GM10266 (cell line): ENCODE results near the gene NLK.

Experiments used
- DNase-seq: peaks from one replicate; pipeline ENCODE4 v3.0.0; 2012; ENCODE audit errors: extremely low spot score
- TF ChIP-seq, protein P1 (sequence below): IDR thresholded peaks from 2 replicates; pipeline ENCODE4 v1.5.1; 2012; ENCODE audit warnings: mild to moderate bottlenecking, low read depth; ENCODE audit not compliant: control insufficient read depth, insufficient read depth; ENCODE audit errors: missing control alignments

Gene NLK

GRCh38 chr17:28112181-28112580, 69.7 kb downstream of the NLK start:
- TF ChIP-seq, protein P1, sequence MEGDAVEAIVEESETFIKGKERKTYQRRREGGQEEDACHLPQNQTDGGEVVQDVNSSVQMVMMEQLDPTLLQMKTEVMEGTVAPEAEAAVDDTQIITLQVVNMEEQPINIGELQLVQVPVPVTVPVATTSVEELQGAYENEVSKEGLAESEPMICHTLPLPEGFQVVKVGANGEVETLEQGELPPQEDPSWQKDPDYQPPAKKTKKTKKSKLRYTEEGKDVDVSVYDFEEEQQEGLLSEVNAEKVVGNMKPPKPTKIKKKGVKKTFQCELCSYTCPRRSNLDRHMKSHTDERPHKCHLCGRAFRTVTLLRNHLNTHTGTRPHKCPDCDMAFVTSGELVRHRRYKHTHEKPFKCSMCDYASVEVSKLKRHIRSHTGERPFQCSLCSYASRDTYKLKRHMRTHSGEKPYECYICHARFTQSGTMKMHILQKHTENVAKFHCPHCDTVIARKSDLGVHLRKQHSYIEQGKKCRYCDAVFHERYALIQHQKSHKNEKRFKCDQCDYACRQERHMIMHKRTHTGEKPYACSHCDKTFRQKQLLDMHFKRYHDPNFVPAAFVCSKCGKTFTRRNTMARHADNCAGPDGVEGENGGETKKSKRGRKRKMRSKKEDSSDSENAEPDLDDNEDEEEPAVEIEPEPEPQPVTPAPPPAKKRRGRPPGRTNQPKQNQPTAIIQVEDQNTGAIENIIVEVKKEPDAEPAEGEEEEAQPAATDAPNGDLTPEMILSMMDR: no peak
- no peak for DNase-seq

DNA sequence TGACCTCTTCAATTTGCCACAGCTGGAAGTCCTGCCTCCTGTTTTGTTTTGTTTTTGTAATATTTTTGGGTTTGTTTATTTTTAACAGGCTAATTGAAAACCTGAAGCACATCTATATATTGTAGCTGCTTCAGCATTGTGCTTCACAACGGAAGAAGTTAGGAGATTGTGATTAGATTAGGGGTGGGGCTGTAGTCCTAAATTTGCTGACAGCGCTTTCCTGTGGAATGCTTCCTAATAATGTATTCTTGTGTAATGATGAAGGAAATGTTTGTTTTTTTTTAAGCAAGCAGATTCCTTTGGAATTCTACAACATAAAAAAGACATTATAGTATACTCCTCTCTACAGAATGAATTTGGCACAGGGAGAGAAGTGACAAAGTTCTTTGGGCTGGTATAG, 70.1 kb downstream of the NLK start:
- DNase-seq: no peak
- TF ChIP-seq, protein P1: no peak

DNA sequence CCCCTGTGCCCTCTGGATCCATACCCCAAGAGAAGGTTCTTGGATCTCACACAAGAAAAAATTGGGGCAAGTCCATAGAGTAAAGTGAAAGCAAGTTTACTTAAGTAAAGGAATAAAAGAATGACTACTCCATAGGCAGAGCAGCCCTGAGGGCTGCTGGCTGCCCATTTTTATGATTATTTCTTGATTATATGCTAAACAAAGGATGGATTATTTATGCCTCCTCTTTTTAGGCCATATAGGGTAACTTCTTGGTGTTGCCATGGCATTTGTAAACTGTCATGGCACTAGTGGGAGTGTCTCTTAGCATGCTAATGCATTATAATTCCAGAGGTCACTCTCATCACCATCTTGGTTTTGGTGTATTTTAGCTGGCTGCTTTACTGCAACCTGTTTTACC, 70.8 kb downstream of the NLK start:
- TF ChIP-seq, protein P1: no peak
- DNase-seq: no peak

DNA sequence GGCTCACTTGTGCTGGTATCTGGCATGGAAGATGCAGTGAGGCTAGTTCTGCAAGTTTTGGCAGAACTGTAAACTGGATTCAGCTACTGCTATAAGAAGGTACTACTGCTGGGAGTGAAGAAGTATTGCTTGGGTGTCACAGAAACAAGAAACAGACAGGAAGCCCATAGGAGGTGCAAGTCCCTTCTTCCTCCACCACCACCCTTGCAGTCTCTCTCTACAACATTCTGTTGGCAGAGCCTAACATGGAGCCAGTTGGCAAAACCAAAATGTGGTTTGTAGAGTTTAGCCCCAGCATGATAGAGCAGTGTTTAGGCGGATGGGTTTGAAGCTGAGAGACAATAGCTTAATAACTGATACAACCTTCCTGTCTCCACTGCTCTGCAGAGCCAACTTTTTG, 72.6 kb downstream of the NLK start:
- TF ChIP-seq, protein P1: no peak
- DNase-seq: no peak

- TF ChIP-seq, protein P1: no peak
- DNase-seq: no peak
These were observed 74.8 kb downstream of the NLK start for GRCh38 chr17:28117304-28117703.

DNA sequence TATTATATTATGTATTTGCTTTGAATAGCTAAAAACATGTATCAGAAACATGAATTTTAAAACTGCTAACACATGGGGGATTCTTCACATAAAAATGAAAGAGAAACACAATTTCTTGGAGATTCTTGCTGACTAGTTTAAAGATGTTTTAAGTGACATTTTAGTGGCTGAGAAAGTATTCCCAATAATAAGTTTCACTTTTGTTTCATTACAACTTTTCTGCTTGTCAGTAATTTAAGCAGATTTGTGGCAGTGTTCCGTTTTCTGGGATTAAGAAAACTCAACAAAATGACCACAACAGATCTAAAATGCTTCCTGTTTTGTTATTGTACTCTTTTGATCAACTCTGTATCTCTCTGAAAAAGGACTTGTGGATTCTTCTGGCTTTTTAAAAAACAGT, 75.9 kb downstream of the NLK start:
- no peak for DNase-seq

DNA sequence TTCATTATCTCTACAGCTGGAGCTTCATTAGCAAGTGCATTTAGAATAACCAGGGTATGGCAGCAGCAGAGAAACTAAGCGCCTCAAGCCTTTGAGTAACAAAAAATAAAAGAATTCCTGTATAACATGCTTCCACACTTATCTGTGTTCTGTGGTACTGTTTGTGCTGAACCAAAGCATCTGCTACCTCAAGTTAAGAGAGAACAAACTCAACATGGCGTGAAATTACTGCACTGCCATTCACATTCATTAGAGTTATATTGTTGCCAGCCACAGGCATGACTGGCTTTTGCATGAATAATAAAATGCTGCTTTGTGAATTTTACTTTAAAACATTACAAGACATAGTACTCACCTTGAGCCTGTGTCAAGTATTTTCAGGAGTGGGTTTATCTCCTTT, 76.6 kb downstream of the NLK start:
- no peak for DNase-seq
- TF ChIP-seq, protein P1: no peak

More for the DNA sequence above, 75.9 kb downstream of the NLK start:
- TF ChIP-seq, protein P1: no peak
